Measurements from ENCODE around the gene MPHOSPH8.
"Not testable (repeated sequence)": the region's sequence is repeated elsewhere in the genome, so short reads cannot be mapped to it uniquely, and the experiment has no call there.

Gene MPHOSPH8

DNA sequence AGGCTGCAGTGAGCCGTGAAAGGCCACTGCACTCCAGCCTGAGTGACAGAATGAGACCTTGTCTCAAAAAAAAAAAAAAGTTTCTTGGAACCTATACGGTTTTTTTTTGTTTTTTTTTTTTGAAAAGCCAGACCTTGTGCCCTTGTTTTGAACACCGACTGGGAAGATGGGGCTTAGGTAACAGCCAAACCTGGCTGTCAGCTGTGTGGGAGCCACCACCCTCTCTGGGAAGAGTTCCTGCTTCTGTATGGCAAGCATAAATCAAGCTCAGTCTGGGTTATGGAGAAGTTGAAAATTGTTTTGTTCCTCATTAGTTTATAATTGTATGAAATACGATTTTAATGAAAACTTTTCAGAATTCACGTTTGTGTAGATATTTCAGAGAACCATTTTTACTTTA, 39.5 kb downstream of the MPHOSPH8 start:
- no peak overlapping the region for H3K27ac ChIP-seq (ENCODE audit: low read depth, low read length)
- no peak overlapping the region for H3K4me3 ChIP-seq (ENCODE audit: low read length)
- H3K9ac ChIP-seq (ENCODE audit: low read length) = no peak overlapping the region
- no peaks in the 10 kb centered on the region for H3K4me1 ChIP-seq (ENCODE audit: control insufficient read depth, insufficient read depth, low read length)
- H3K27me3 ChIP-seq (ENCODE audit: control insufficient read depth, insufficient read depth, low read length) = no peaks in the 10 kb centered on the region
- H3K36me3 ChIP-seq (ENCODE audit: control insufficient read depth, insufficient read depth, low read length) = peaks cover 23% of the 10 kb centered on the region

DNA sequence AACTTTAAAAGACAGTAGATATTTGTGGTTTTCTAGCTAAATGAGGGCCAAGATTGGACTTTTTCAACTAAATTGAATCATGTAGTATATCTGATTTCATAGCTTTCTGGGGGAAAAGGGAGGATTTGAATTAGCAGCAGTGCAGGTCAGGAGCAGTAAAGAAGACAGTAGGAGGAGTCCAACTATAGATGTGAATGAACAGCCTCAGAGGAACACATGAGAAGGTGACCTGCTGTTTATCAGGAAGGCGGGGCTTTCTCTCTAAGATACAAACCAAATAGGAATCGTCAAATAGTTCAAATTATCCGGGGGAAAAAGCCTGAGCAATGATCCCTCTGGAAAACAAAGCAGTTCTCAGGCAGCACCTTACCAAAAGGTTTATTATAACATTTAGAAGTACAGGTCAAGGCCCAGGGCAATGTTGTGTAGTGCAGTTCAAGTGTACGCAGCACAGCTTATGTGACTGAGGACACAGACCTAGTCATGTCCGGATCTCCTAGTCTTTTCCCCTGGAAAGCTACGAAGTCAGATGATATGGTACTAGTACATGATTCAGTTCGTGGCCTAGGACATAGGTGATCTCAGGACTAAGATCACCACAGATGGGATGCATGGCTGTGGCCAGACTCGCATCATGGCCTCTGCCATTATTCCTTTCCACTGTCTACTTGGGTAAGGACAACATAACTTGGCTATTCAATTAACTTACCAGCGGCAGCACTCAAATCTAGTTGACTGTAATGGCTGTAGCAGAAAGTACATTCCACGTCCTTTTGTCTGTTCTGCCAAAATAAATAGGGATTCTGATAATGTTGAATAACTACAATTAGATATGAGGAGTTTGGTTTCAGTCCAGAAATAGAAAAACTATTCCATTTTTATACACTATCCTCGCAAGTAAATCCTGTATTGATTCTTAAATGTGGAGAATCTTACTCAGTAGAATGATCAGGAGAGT, 40.3 kb downstream of the MPHOSPH8 start:
- Histone ChIP-seq H3K27me3 (ENCODE audit: control insufficient read depth, insufficient read depth, low read length) (no peaks in the 10 kb centered on the region), H3K9ac (ENCODE audit: low read length) (no peak overlapping the region), H3K4me1 (ENCODE audit: control insufficient read depth, insufficient read depth, low read length) (no peaks in the 10 kb centered on the region), H3K36me3 (ENCODE audit: control insufficient read depth, insufficient read depth, low read length) (peaks cover 23% of the 10 kb centered on the region), H3K4me3 (ENCODE audit: low read length) (no peak overlapping the region), H3K27ac (ENCODE audit: low read depth, low read length) (no peak overlapping the region)

DNA sequence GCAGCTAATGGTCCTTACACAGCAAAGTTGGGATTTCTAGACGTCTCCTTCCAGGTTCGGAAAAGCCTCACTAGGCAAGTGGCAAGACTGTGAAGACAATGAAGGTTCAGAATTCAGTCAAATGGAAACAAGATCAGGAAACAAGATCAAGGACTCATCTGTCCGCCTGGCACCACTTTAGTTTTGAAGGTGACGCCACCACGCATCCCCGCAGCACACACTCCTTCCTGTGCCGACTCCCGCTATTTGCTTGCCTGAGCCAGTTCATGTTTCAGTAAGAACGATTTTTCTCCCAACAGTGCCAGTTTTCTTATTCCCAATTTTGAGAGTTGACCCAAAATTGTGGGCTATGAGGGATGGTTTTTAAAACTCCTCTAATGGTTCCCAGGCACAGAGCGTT, 41.4 kb downstream of the MPHOSPH8 start:
- Histone ChIP-seq H3K4me1 (ENCODE audit: control insufficient read depth, insufficient read depth, low read length) (no peaks in the 10 kb centered on the region), H3K27ac (ENCODE audit: low read depth, low read length) (no peak overlapping the region), H3K9ac (ENCODE audit: low read length) (no peak overlapping the region), H3K36me3 (ENCODE audit: control insufficient read depth, insufficient read depth, low read length) (peaks cover 19% of the 10 kb centered on the region), H3K4me3 (ENCODE audit: low read length) (no peak overlapping the region), H3K27me3 (ENCODE audit: control insufficient read depth, insufficient read depth, low read length) (no peaks in the 10 kb centered on the region)

DNA sequence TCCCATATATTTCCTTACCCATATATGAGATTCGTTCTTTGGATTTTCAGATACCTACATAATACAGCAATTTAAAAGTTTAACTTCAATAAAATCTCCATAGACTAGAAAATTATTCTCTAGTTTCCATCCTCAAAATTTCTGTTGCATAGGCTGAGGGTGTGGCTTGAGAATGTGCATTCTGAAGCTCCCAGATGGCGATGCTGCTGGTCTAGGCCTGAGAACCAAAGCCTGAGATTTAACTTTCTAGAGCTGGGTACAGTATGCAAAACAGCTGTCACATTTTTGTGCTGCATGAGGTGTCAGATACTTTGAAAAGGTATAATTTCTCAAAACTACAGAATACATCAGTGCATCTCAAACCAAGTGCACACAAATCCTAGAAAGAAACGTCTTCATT, 42.7 kb downstream of the MPHOSPH8 start:
- no peak overlapping the region for H3K4me3 ChIP-seq (ENCODE audit: low read length)
- H3K4me1 ChIP-seq (ENCODE audit: control insufficient read depth, insufficient read depth, low read length) = no peaks in the 10 kb centered on the region
- H3K27ac ChIP-seq (ENCODE audit: low read depth, low read length) = no peak overlapping the region
- peaks cover 18% of the 10 kb centered on the region for H3K36me3 ChIP-seq (ENCODE audit: control insufficient read depth, insufficient read depth, low read length)
- no peaks in the 10 kb centered on the region for H3K27me3 ChIP-seq (ENCODE audit: control insufficient read depth, insufficient read depth, low read length)
- no peak overlapping the region for H3K9ac ChIP-seq (ENCODE audit: low read length)

- Histone ChIP-seq H3K4me3 (ENCODE audit: low read length) (no peak overlapping the region), H3K36me3 (ENCODE audit: control insufficient read depth, insufficient read depth, low read length) (no peaks in the 10 kb centered on the region)
Measured at GRCh38 chr13:19680751-19681150, 47.3 kb downstream of the MPHOSPH8 start.

DNA sequence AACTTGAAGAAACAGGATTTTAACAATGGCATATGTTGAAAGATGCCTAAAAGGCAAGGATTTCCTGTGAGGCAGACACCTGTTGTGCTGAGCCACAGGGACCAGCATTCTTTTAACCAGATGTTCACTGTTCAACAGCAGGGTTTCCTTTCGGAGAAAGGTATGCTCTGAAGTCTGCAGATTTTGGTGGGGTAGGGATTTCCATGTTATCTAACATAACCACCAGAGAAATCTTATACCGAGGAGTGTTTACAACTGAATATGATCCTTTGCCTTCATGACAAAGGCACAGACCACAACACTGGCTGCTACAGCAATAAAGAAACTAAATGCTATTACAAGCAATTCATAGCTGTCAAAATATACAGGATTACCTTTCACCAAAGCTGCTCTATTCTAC, 48.1 kb downstream of the MPHOSPH8 start:
- Histone ChIP-seq H3K27me3 (ENCODE audit: control insufficient read depth, insufficient read depth, low read length) (no peaks in the 10 kb centered on the region), H3K36me3 (ENCODE audit: control insufficient read depth, insufficient read depth, low read length) (no peaks in the 10 kb centered on the region), H3K4me1 (ENCODE audit: control insufficient read depth, insufficient read depth, low read length) (no peaks in the 10 kb centered on the region)

More at GRCh38 chr13:19680751-19681150, 47.3 kb downstream of the MPHOSPH8 start:
- H3K4me1 ChIP-seq (ENCODE audit: control insufficient read depth, insufficient read depth, low read length) = no peaks in the 10 kb centered on the region
- no peaks in the 10 kb centered on the region for H3K27me3 ChIP-seq (ENCODE audit: control insufficient read depth, insufficient read depth, low read length)
- H3K9ac ChIP-seq (ENCODE audit: low read length) = no peak overlapping the region
- no peak overlapping the region for H3K27ac ChIP-seq (ENCODE audit: low read depth, low read length)

DNA sequence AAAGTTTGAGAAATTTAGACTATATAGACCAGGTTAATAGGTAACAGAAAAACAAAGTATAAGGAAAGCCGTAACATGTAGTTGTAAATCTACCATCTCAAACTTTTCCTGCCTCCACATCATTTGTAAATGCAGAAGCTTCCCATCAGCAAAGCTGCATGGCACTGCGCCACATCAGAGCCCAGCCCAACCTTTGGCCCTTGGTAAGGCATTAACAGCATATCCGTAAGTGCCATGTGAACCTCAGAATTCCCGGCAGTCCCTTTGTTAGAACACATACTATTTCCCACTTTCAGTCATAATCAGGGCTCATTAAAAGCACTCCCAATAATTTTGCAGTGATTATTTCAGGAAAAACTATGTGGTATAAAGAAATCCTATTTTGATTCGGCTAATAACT, 51.6 kb downstream of the MPHOSPH8 start:
- H3K36me3 ChIP-seq (ENCODE audit: control insufficient read depth, insufficient read depth, low read length) = no peaks in the 10 kb centered on the region
- no peaks in the 10 kb centered on the region for H3K27me3 ChIP-seq (ENCODE audit: control insufficient read depth, insufficient read depth, low read length)
- no peaks in the 10 kb centered on the region for H3K4me1 ChIP-seq (ENCODE audit: control insufficient read depth, insufficient read depth, low read length)
- no peak overlapping the region for H3K27ac ChIP-seq (ENCODE audit: low read depth, low read length)
- H3K4me3 ChIP-seq (ENCODE audit: low read length) = no peak overlapping the region
- H3K9ac ChIP-seq (ENCODE audit: low read length) = no peak overlapping the region

More for the DNA sequence above, 48.1 kb downstream of the MPHOSPH8 start:
- Histone ChIP-seq H3K9ac (ENCODE audit: low read length) (no peak overlapping the region), H3K27ac (ENCODE audit: low read depth, low read length) (no peak overlapping the region), H3K4me3 (ENCODE audit: low read length) (no peak overlapping the region)

DNA sequence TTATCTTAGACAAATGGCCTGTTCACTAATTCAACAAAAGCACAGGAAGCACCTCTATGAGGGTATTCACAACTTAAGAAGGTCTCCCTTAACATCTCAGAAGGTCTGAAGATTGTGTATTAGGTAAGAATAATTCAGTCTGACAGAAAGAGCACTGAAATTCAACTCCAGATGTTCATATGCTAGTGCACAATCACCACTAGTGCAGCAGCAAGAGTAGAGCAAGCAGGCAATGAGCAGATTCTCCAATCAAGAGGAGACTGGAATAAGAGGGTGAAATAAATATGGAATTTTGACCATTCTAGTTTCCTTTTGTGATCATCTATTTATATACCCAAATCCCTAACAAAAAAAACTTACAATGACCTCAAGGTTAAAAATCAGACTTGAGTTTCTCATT, 52.0 kb downstream of the MPHOSPH8 start:
- Histone ChIP-seq H3K27me3 (ENCODE audit: control insufficient read depth, insufficient read depth, low read length) (no peaks in the 10 kb centered on the region), H3K4me3 (ENCODE audit: low read length) (no peak overlapping the region), H3K36me3 (ENCODE audit: control insufficient read depth, insufficient read depth, low read length) (no peaks in the 10 kb centered on the region), H3K27ac (ENCODE audit: low read depth, low read length) (no peak overlapping the region), H3K9ac (ENCODE audit: low read length) (no peak overlapping the region), H3K4me1 (ENCODE audit: control insufficient read depth, insufficient read depth, low read length) (no peaks in the 10 kb centered on the region)

GRCh38 chr13:19691447-19691846, 58.0 kb downstream of the MPHOSPH8 start:
- not testable (repeated sequence) for H3K36me3 ChIP-seq (ENCODE audit: control insufficient read depth, insufficient read depth, low read length); H3K27ac ChIP-seq (ENCODE audit: low read depth, low read length); H3K9ac ChIP-seq (ENCODE audit: low read length)

DNA sequence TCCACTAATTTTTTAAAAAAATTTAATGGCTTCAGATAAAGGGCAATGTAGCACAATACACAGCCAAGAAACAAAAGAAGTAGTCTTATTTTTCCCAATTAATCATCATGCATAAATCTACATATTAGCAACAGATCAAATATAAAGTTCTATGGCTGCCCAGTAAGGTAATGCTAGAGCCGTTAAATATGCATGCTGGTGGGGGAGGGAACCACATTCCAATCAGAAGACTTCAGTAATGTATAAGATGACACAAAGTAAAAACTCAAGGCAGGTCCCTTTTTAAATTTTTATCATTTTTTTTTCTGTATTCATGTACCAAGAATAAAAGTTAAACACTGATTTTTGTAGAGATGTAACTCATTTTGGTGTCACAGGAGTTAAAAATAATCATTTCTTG, 62.0 kb downstream of the MPHOSPH8 start:
- H3K27me3 ChIP-seq (ENCODE audit: control insufficient read depth, insufficient read depth, low read length) = no peaks in the 10 kb centered on the region
- H3K27ac ChIP-seq (ENCODE audit: low read depth, low read length) = no peak overlapping the region
- H3K4me1 ChIP-seq (ENCODE audit: control insufficient read depth, insufficient read depth, low read length) = no peaks in the 10 kb centered on the region
- no peaks in the 10 kb centered on the region for H3K36me3 ChIP-seq (ENCODE audit: control insufficient read depth, insufficient read depth, low read length)
- no peak overlapping the region for H3K9ac ChIP-seq (ENCODE audit: low read length)
- H3K4me3 ChIP-seq (ENCODE audit: low read length) = no peak overlapping the region

More at GRCh38 chr13:19691447-19691846, 58.0 kb downstream of the MPHOSPH8 start:
- H3K4me1 ChIP-seq (ENCODE audit: control insufficient read depth, insufficient read depth, low read length); H3K27me3 ChIP-seq (ENCODE audit: control insufficient read depth, insufficient read depth, low read length); H3K4me3 ChIP-seq (ENCODE audit: low read length): not testable (repeated sequence)

GRCh38 chr13:19695829-19696228, 62.4 kb downstream of the MPHOSPH8 start:
- Histone ChIP-seq H3K9ac (ENCODE audit: low read length) (no peak overlapping the region), H3K27me3 (ENCODE audit: control insufficient read depth, insufficient read depth, low read length) (no peaks in the 10 kb centered on the region), H3K36me3 (ENCODE audit: control insufficient read depth, insufficient read depth, low read length) (no peaks in the 10 kb centered on the region), H3K27ac (ENCODE audit: low read depth, low read length) (no peak overlapping the region), H3K4me3 (ENCODE audit: low read length) (no peak overlapping the region), H3K4me1 (ENCODE audit: control insufficient read depth, insufficient read depth, low read length) (no peaks in the 10 kb centered on the region)

- H3K4me3 ChIP-seq (ENCODE audit: low read length); H3K27ac ChIP-seq (ENCODE audit: low read depth, low read length); H3K4me1 ChIP-seq (ENCODE audit: control insufficient read depth, insufficient read depth, low read length); H3K9ac ChIP-seq (ENCODE audit: low read length); H3K36me3 ChIP-seq (ENCODE audit: control insufficient read depth, insufficient read depth, low read length); H3K27me3 ChIP-seq (ENCODE audit: control insufficient read depth, insufficient read depth, low read length): not testable (repeated sequence)
Measured at GRCh38 chr13:19700963-19701362, 67.5 kb downstream of the MPHOSPH8 start.

DNA sequence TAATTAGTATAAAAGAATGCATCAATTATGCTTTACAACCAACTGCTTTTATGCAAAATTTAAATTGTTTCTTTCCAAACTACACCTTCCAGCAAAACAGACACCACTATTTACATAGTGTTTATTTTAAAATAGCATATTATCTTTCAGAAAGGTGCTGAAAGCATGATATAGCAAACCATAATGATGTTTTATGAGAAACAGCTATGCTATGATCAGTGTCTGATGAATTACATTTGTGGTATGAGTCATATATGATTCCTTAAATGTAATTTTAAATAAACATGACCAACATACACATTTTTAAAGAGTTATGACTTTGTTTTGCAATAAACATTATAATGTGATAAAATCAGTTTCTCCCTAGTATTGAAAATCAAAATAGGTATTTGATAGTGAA, 68.2 kb downstream of the MPHOSPH8 start:
- H3K36me3 ChIP-seq (ENCODE audit: control insufficient read depth, insufficient read depth, low read length) = not testable (repeated sequence)

More for the DNA sequence above, 68.2 kb downstream of the MPHOSPH8 start:
- not testable (repeated sequence) for H3K27me3 ChIP-seq (ENCODE audit: control insufficient read depth, insufficient read depth, low read length); H3K4me1 ChIP-seq (ENCODE audit: control insufficient read depth, insufficient read depth, low read length); H3K27ac ChIP-seq (ENCODE audit: low read depth, low read length); H3K4me3 ChIP-seq (ENCODE audit: low read length); H3K9ac ChIP-seq (ENCODE audit: low read length)
